B cell (primary cell): ENCODE results near the gene ANTXR2. TPM values are rescaled to one million over a fixed set of nuclear protein-coding genes. Genes with fewer than 3 reads are reported as not detected.

Experiments
- ATAC-seq: fragments of 200-7000 bp; cut with Tn5 transposase; one replicate; pipeline ENCODE4 v1.10.0; 2021; ENCODE audit warnings: low read depth, mild to moderate bottlenecking, moderate number of reproducible peaks, moderate library complexity
- CTCF ChIA-PET: fragments of 350-600 bp; sonication (Branson Sonifier 250); formaldehyde crosslinking; loops from one replicate; lab custom pipeline; 2021; ENCODE audit warnings: antibody characterized with exemption, inconsistent platforms; lab: Charles Lee
- POLR2A ChIA-PET: fragments of 350-600 bp; sonication (Branson Sonifier 250); formaldehyde crosslinking; loops from one replicate; lab custom pipeline; 2021; ENCODE audit warnings: antibody characterized with exemption; lab: Charles Lee
- DNase-seq: peaks from one replicate; pipeline ENCODE4 v3.0.0; 2013
- H2AFZ ChIP-seq: 2 replicates; pipeline ENCODE4 v1.6.1; 2012; ENCODE audit warnings: mild to moderate bottlenecking, low read depth, low read length; ENCODE audit not compliant: insufficient read depth, poor library complexity, severe bottlenecking
- H3K27ac ChIP-seq, 2 donors: 1 replicate in 1 of 2; 2 replicates in 1 of 2; pipeline ENCODE4 v1.5.1; 2012 to 2013; ENCODE audit warnings: low read length in 2 of 2, mild to moderate bottlenecking in 2 of 2, moderate library complexity in 1 of 2
- H3K27me3 ChIP-seq, 4 experiments: fragments of 200-600 bp in 1 of 4; sonication (generic) in 1 of 4; replicated peaks in 1 of 4; 1 replicate in 2 of 4; 2 replicates in 2 of 4; pipeline versions ENCODE4 v1.6.1 to v1.7.0; 2013 to 2016; ENCODE audit warnings: low read length in 3 of 4, mild to moderate bottlenecking in 2 of 4, mixed read lengths in 1 of 4, moderate library complexity in 1 of 4; ENCODE audit not compliant: insufficient read depth in 4 of 4, control insufficient read depth in 3 of 4; ENCODE audit errors: control extremely low read depth in 1 of 4
- H3K36me3 ChIP-seq, 2 experiments: replicated peaks in 1 of 2; 1 replicate in 1 of 2; 2 replicates in 1 of 2; pipeline versions ENCODE4 v1.6.1 to v1.7.1; 2013; ENCODE audit warnings: low read length in 1 of 2; ENCODE audit not compliant: insufficient read depth in 2 of 2, control insufficient read depth in 1 of 2; ENCODE audit errors: control extremely low read depth in 1 of 2, extremely low read depth in 1 of 2
- H3K4me1 ChIP-seq, 2 donors: fragments of 200-600 bp in 1 of 2; sonication (generic) in 1 of 2; 1 replicate in 1 of 2; 2 replicates in 1 of 2; pipeline versions ENCODE4 v1.5.1 to v1.6.1; 2013 to 2017; ENCODE audit warnings: low read length in 2 of 2; ENCODE audit not compliant: control insufficient read depth in 2 of 2, insufficient read depth in 2 of 2
- H3K4me2 ChIP-seq: replicated peaks from 2 replicates; pipeline ENCODE3; 2012; ENCODE audit warnings: mild to moderate bottlenecking, low read depth, low read length; ENCODE audit not compliant: poor library complexity, severe bottlenecking
- H3K4me3 ChIP-seq, 5 experiments: fragments of 200-600 bp in 1 of 5; sonication (generic) in 1 of 5; 1 replicate in 3 of 5; 2 replicates in 2 of 5; pipeline versions ENCODE4 v1.5.1 to v1.7.0; 2011 to 2016; ENCODE audit warnings: low read length in 4 of 5, mild to moderate bottlenecking in 4 of 5, low read depth in 2 of 5, control low read depth in 1 of 5, moderate library complexity in 1 of 5; ENCODE audit not compliant: insufficient read depth in 1 of 5; ENCODE audit errors: control extremely low read depth in 1 of 5, extremely low read depth in 1 of 5
- H3K79me2 ChIP-seq: fragments of 200-600 bp; sonication (generic); one replicate; pipeline ENCODE4 v1.6.0; 2016; ENCODE audit warnings: low read length; ENCODE audit not compliant: control insufficient read depth, insufficient read depth
- H3K9ac ChIP-seq: fragments of 200-600 bp; sonication (generic); 2 replicates; pipeline ENCODE4 v1.6.1; 2017; ENCODE audit warnings: mild to moderate bottlenecking, low read length, moderate library complexity
- H3K9me3 ChIP-seq, 3 donors: one replicate each; pipeline versions ENCODE4 v1.6.1 to v1.7.1; 2013; ENCODE audit warnings: low read length in 2 of 3; ENCODE audit not compliant: control insufficient read depth in 2 of 3, insufficient read depth in 1 of 3; ENCODE audit errors: control extremely low read depth in 1 of 3
- H4K20me1 ChIP-seq: 2 replicates; pipeline ENCODE4 v1.6.0; 2012; ENCODE audit warnings: mild to moderate bottlenecking, low read length; ENCODE audit not compliant: insufficient read depth, control insufficient read depth, poor library complexity, severe bottlenecking
- H3K27ac Mint-ChIP-seq: one replicate; pipeline ENCODE4 v1.8.0; 2021; ENCODE audit warnings: mixed read lengths
- H3K27me3 Mint-ChIP-seq: one replicate; pipeline ENCODE4 v1.8.0; 2021; ENCODE audit warnings: mixed read lengths
- H3K4me1 Mint-ChIP-seq: one replicate; pipeline ENCODE4 v1.8.0; 2021; ENCODE audit warnings: mixed read lengths
- H3K4me3 Mint-ChIP-seq: one replicate; pipeline ENCODE4 v1.8.0; 2021; ENCODE audit warnings: mixed read lengths
- H3K9me3 Mint-ChIP-seq: one replicate; pipeline ENCODE4 v1.8.0; 2022; ENCODE audit warnings: mixed read lengths; ENCODE audit not compliant: insufficient read depth
- CTCF ChIP-seq: fragments of 200-600 bp; IDR thresholded peaks from one replicate; pipeline ENCODE4 v1.8.0; 2022; ENCODE audit warnings: antibody characterized with exemption, mild to moderate bottlenecking
- EZH2 ChIP-seq: IDR thresholded peaks from 2 replicates; pipeline ENCODE4 v1.6.1; 2012; ENCODE audit warnings: borderline replicate concordance, low read depth, mild to moderate bottlenecking, moderate library complexity, low read length; ENCODE audit not compliant: insufficient read depth, poor library complexity, severe bottlenecking
- WGBS: methylation state at CpG from one replicate; pipeline ENCODE4 v1.1.5; 2013; ENCODE audit warnings: missing lambda C conversion rate; ENCODE audit not compliant: insufficient coverage; 5-methylcytosine and 5-hydroxymethylcytosine counted together
- intact Hi-C: fragments of 100-400 bp; cut with micrococcal nuclease; formaldehyde crosslinking; loops from one replicate; pipeline ENCODE4 v1.10.0; 2022
- polyA plus RNA-seq: library from polyadenylated mRNA; depleted of rRNA; stranded (reverse); fragments of >200 nt; gene quantifications from 2 replicates; pipeline ENCODE4 v1.2.3, GENCODE V29; 2012
- total RNA-seq, 2 donors: library from RNA; stranded (reverse); fragments of 120-200 nt in 1 of 2; gene quantifications; 1 replicate in 1 of 2; 2 replicates in 1 of 2; pipeline versions ENCODE4 v1.2.3 to v1.2.4, GENCODE V29; 2013 to 2022

ANTXR2 gene
- total and polyA plus RNA-seq, 2 donors (not counting 1 experiment from before 2014, with no cell fraction given): 10.6 to 63.0 TPM

- no peaks in the 10 kb centered on the region for H3K79me2 ChIP-seq
- H3K4me3 Mint-ChIP-seq: no peak overlapping the region
Observed at GRCh38 chr4:79856196-79856595, 216.8 kb downstream of the ANTXR2 start.

GRCh38 chr4:79854856-79855502 lies 218.1 kb downstream of the ANTXR2 start:
- CTCF ChIA-PET: no interaction called here
- intact Hi-C loops: no loop called here

More at GRCh38 chr4:79856196-79856595, 216.8 kb downstream of the ANTXR2 start:
- no peak for TF ChIP-seq CTCF
- no peak for TF ChIP-seq EZH2
- H3K4me1 Mint-ChIP-seq: no peaks in the 10 kb centered on the region
- Histone ChIP-seq H4K20me1 (no peaks in the 10 kb centered on the region), H3K4me3 (no peak overlapping the region), H2AFZ (no peak overlapping the region), H3K27ac (no peak overlapping the region), H3K4me1 (no peaks in the 10 kb centered on the region), H3K9ac (no peak overlapping the region), H3K27me3 (no peaks in the 10 kb centered on the region), H3K36me3 (no peaks in the 10 kb centered on the region), H3K9me3 (no peaks in the 10 kb centered on the region), H3K4me2 (no peak overlapping the region)
- H3K27me3 Mint-ChIP-seq: peaks cover 6% of the 10 kb centered on the region
- H3K27ac Mint-ChIP-seq: no peak overlapping the region
- WGBS: 87% methylated on average over 2 of the region's 3 CpGs
- intact Hi-C loops: no loop called here
- H3K9me3 Mint-ChIP-seq: no peaks in the 10 kb centered on the region
- DNase-seq: no peak
- POLR2A ChIA-PET: no interaction called here
- CTCF ChIA-PET: no interaction called here
- no peak for ATAC-seq

More at GRCh38 chr4:79854856-79855502, 218.1 kb downstream of the ANTXR2 start:
- H3K4me2 ChIP-seq: no peak overlapping the region
- no peak for ATAC-seq
- Mint-ChIP-seq H3K27me3 (peaks cover 6% of the 10 kb centered on the region), H3K4me1 (no peaks in the 10 kb centered on the region), H3K9me3 (no peaks in the 10 kb centered on the region), H3K4me3 (no peak overlapping the region), H3K27ac (no peak overlapping the region)
- no peak overlapping the region for H3K4me3 ChIP-seq
- H3K9me3 ChIP-seq: no peaks in the 10 kb centered on the region
- no CpG with 5 or more reads among the region's 4 CpGs for WGBS
- no peak overlapping the region for H3K9ac ChIP-seq
- TF ChIP-seq CTCF (no peak), EZH2 (no peak)
- no peaks in the 10 kb centered on the region for H3K27me3 ChIP-seq
- no peak for DNase-seq
- POLR2A ChIA-PET: no interaction called here
- H3K36me3 ChIP-seq: no peaks in the 10 kb centered on the region
- no peaks in the 10 kb centered on the region for H3K4me1 ChIP-seq
- no peaks in the 10 kb centered on the region for H3K79me2 ChIP-seq
- H4K20me1 ChIP-seq: no peaks in the 10 kb centered on the region
- H2AFZ ChIP-seq: no peak overlapping the region
- H3K27ac ChIP-seq: no peak overlapping the region
